Endothelial cell of umbilical vein (primary cell): ENCODE results near the gene TAF3. TPM values are rescaled to one million over a fixed set of nuclear protein-coding genes. Genes with fewer than 3 reads are reported as not detected.

Source experiments
- BruUV-seq: library from RNA; stranded (reverse); fragments of 400-500 nt; replicated peaks from 2 replicates; lab custom pipeline; 2021; lab: Mats Ljungman, UMichigan
- CTCF ChIA-PET: fragments of 300-600, 350-600 bp; sonication (Branson Sonifier 250); formaldehyde crosslinking; loops from one replicate; lab custom pipeline; 2021; ENCODE audit warnings: antibody characterized with exemption, inconsistent platforms; lab: Charles Lee
- POLR2A ChIA-PET: fragments of 300-600, 350-600 bp; sonication (Branson Sonifier 250); formaldehyde crosslinking; loops from one replicate; lab custom pipeline; 2021; ENCODE audit warnings: antibody characterized with exemption, inconsistent platforms; lab: Charles Lee
- DNase-seq: peaks from one replicate; pipeline ENCODE4 v3.0.0-alpha.2; 2011; ENCODE audit warnings: low read depth, low spot score
- FAIRE-seq: peaks from 2 replicates; lab custom pipeline; 2011; peaks lifted over from hg19 to GRCh38; lab: Jason Lieb, UNC
- H2AFZ ChIP-seq: 2 replicates; pipeline ENCODE4 v1.6.0; 2012; ENCODE audit warnings: low read depth, low read length, control low read depth, inconsistent platforms
- H3K27ac ChIP-seq: 2 replicates; pipeline ENCODE4 v1.5.1; 2011; ENCODE audit warnings: low read depth, mild to moderate bottlenecking, control low read depth, low read length, moderate library complexity; ENCODE audit not compliant: insufficient read depth
- H3K27me3 ChIP-seq, 2 experiments: 2 replicates each; pipeline versions ENCODE4 v1.6.0 to v1.6.1; 2011; ENCODE audit warnings: low read length in 2 of 2, mixed read lengths in 1 of 2; ENCODE audit not compliant: control insufficient read depth in 2 of 2, insufficient read depth in 2 of 2
- H3K36me3 ChIP-seq, 2 experiments: 2 replicates in 1 of 2; 3 replicates in 1 of 2; pipeline ENCODE4 v1.5.1; 2011; ENCODE audit warnings: low read length in 2 of 2, mild to moderate bottlenecking in 1 of 2, moderate library complexity in 1 of 2; ENCODE audit not compliant: control insufficient read depth in 2 of 2, insufficient read depth in 2 of 2; ENCODE audit errors: extremely low read depth in 1 of 2
- H3K4me1 ChIP-seq: 3 replicates; pipeline ENCODE4 v1.5.1; 2011; ENCODE audit warnings: mild to moderate bottlenecking, low read length; ENCODE audit not compliant: control insufficient read depth, insufficient read depth; ENCODE audit errors: extremely low read depth
- H3K4me2 ChIP-seq: 2 replicates; pipeline ENCODE4 v1.6.1; 2011; ENCODE audit warnings: low read length, control low read depth, mixed read lengths; ENCODE audit not compliant: insufficient read depth
- H3K4me3 ChIP-seq, 3 experiments: fragments of 200-600 bp in 1 of 3; sonication (generic), shearing (Covaris generic) in 1 of 3; replicated peaks in 1 of 3; 2 replicates each; pipeline ENCODE4 v1.5.1; 2011 to 2016; ENCODE audit warnings: control low read depth in 3 of 3, low read length in 3 of 3, mild to moderate bottlenecking in 2 of 3, inconsistent platforms in 1 of 3, low read depth in 1 of 3, moderate library complexity in 1 of 3; ENCODE audit not compliant: insufficient read depth in 1 of 3
- H3K79me2 ChIP-seq: 2 replicates; pipeline ENCODE4 v1.6.0; 2012; ENCODE audit warnings: low read length, inconsistent platforms; ENCODE audit not compliant: control insufficient read depth, insufficient read depth
- H3K9ac ChIP-seq: replicated peaks from 2 replicates; pipeline ENCODE3; 2011; ENCODE audit warnings: low read length, control low read depth; ENCODE audit not compliant: insufficient read depth; ENCODE audit errors: extremely low read depth
- H3K9me1 ChIP-seq: replicated peaks from 3 replicates; pipeline ENCODE4 v1.6.0; 2011; ENCODE audit warnings: mild to moderate bottlenecking, low read length; ENCODE audit not compliant: control insufficient read depth, insufficient read depth; ENCODE audit errors: extremely low read depth
- H3K9me3 ChIP-seq: replicated peaks from 2 replicates; pipeline ENCODE4 v1.5.1; 2012; ENCODE audit warnings: low read length, inconsistent platforms; ENCODE audit not compliant: control insufficient read depth, insufficient read depth
- H4K20me1 ChIP-seq: replicated peaks from 2 replicates; pipeline ENCODE3; 2011; ENCODE audit warnings: mild to moderate bottlenecking, low read length; ENCODE audit not compliant: control insufficient read depth, insufficient read depth; ENCODE audit errors: extremely low read depth
- EZH2 ChIP-seq: IDR thresholded peaks from 2 replicates; pipeline ENCODE4 v1.6.1; 2012; ENCODE audit warnings: borderline replicate concordance, low read depth, mild to moderate bottlenecking, moderate library complexity, low read length, inconsistent platforms; ENCODE audit not compliant: severe bottlenecking
- FOS ChIP-seq: IDR thresholded peaks from 2 replicates; pipeline ENCODE4 v1.6.1; 2011; ENCODE audit warnings: mild to moderate bottlenecking, low read length, moderate library complexity, borderline replicate concordance; ENCODE audit not compliant: insufficient read depth
- GATA2 ChIP-seq: IDR thresholded peaks from 2 replicates; pipeline ENCODE4 v1.7.0; 2011; ENCODE audit warnings: low read depth, mild to moderate bottlenecking, moderate library complexity, mixed read lengths, low read length; ENCODE audit not compliant: insufficient read length, insufficient read depth
- JUN ChIP-seq: IDR thresholded peaks from 2 replicates; pipeline ENCODE4 v1.6.1; 2011; ENCODE audit warnings: borderline replicate concordance, low read depth; ENCODE audit not compliant: insufficient read length, insufficient read depth
- MYC ChIP-seq: IDR thresholded peaks from one replicate; pipeline ENCODE4 v1.6.1; 2011; ENCODE audit warnings: mild to moderate bottlenecking, low read depth, low read length
- POLR2A ChIP-seq: IDR thresholded peaks from 2 replicates; pipeline ENCODE4 v1.6.1; 2012; ENCODE audit warnings: low read depth, mild to moderate bottlenecking, control low read depth, low read length
- POLR2AphosphoS5 ChIP-seq: IDR thresholded peaks from 2 replicates; pipeline ENCODE4 v1.6.1; 2012; ENCODE audit warnings: low read depth, mild to moderate bottlenecking, control low read depth, low read length, moderate library complexity; ENCODE audit not compliant: insufficient read depth
- dilution Hi-C: fragments of 300-500 bp; cut with MboI; formaldehyde crosslinking; loops from one replicate; pipeline ENCODE4 v1.15.0; 2019; ENCODE audit warnings: low sequenced_read_pairs; ENCODE audit not compliant: extremely low pct_ligation_motif_present
- intact Hi-C: fragments of 100-400 bp; cut with micrococcal nuclease; formaldehyde crosslinking; loops from one replicate; pipeline ENCODE4 v1.10.0; 2022
- polyA plus RNA-seq, 4 experiments: library from polyadenylated mRNA; depleted of rRNA in 3 of 4; stranded (reverse) in 3 of 4; unstranded in 1 of 4; fragments of >200 nt; gene quantifications; 2 replicates each; pipeline versions ENCODE4 v1.2.1 to v1.2.3, GENCODE V29; 2011 to 2012; ENCODE audit warnings: missing spikeins in 1 of 4
- total RNA-seq: library from RNA; stranded (reverse); gene quantifications from 2 replicates; pipeline ENCODE4 v1.2.3, GENCODE V29; 2021
- TF ChIP-seq, protein P1 (sequence below), 2 donors: IDR thresholded peaks; 1 replicate in 1 of 2; 2 replicates in 1 of 2; pipeline ENCODE4 v1.5.1; 2011; ENCODE audit warnings: low read length in 2 of 2, mild to moderate bottlenecking in 2 of 2, moderate library complexity in 2 of 2, control low read depth in 1 of 2, inconsistent platforms in 1 of 2, low read depth in 1 of 2; ENCODE audit not compliant: insufficient read depth in 1 of 2; ENCODE audit errors: extremely low read depth in 1 of 2
- TF ChIP-seq, protein P2 (sequence below): IDR thresholded peaks from 2 replicates; pipeline ENCODE4 v1.6.1; 2011; ENCODE audit not compliant: insufficient read depth, insufficient read length

Gene TAF3
- total and polyA plus RNA-seq, 2 donors (not counting 3 experiments of a cell fraction or from before 2014, with no cell fraction given), result 2.4 to 10.5 TPM

DNA sequence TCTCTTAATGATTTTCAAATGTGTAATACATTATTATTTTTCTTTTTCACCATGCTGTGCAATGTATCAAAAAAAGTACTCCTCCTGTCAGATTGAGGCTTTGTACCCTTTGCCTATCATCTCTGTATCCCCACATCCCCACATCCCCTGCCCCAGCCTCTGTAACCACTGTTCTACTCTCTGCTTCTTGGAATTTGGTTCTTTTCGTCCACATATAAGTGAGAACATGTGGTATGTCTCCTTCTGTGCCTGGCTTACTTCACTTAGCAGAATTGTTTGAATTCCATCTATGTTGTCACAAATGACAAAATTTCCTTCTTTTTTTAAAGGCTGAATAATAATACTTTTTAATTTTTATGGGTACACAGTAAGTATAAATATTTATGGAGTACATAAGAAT lies 13.8 kb downstream of the TAF3 start:
- BruUV-seq, result no TSS peak
- intact Hi-C loops, result no loop called here
- no peaks in the 10 kb centered on the region for H3K27me3 ChIP-seq
- POLR2A ChIA-PET, result no interaction called here
- no peak overlapping the region for H3K4me2 ChIP-seq
- no peaks in the 10 kb centered on the region for H3K36me3 ChIP-seq
- FAIRE-seq, result no peak
- H3K27ac ChIP-seq, result no peak overlapping the region
- no peaks in the 10 kb centered on the region for H4K20me1 ChIP-seq
- CTCF ChIA-PET, result no interaction called here
- H3K4me3 ChIP-seq, result no peak overlapping the region
- no peak for TF ChIP-seq POLR2A
- no peak for TF ChIP-seq FOS
- TF ChIP-seq, protein P1, sequence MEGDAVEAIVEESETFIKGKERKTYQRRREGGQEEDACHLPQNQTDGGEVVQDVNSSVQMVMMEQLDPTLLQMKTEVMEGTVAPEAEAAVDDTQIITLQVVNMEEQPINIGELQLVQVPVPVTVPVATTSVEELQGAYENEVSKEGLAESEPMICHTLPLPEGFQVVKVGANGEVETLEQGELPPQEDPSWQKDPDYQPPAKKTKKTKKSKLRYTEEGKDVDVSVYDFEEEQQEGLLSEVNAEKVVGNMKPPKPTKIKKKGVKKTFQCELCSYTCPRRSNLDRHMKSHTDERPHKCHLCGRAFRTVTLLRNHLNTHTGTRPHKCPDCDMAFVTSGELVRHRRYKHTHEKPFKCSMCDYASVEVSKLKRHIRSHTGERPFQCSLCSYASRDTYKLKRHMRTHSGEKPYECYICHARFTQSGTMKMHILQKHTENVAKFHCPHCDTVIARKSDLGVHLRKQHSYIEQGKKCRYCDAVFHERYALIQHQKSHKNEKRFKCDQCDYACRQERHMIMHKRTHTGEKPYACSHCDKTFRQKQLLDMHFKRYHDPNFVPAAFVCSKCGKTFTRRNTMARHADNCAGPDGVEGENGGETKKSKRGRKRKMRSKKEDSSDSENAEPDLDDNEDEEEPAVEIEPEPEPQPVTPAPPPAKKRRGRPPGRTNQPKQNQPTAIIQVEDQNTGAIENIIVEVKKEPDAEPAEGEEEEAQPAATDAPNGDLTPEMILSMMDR (IDR thresholded peaks at IDR 0.05; ENCODE audit: extremely low read depth in 1 of 2, insufficient read depth in 1 of 2, low read depth in 1 of 2, low read length in 2 of 2), result no peak
- TF ChIP-seq MYC, result no peak
- TF ChIP-seq GATA2, result no peak
- no peak for TF ChIP-seq EZH2
- TF ChIP-seq JUN, result no peak
- TF ChIP-seq POLR2AphosphoS5, result no peak
- TF ChIP-seq, protein P2, sequence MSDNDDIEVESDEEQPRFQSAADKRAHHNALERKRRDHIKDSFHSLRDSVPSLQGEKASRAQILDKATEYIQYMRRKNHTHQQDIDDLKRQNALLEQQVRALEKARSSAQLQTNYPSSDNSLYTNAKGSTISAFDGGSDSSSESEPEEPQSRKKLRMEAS, result no peak
- no peaks in the 10 kb centered on the region for H3K9me1 ChIP-seq
- no peak for DNase-seq
- H3K9me3 ChIP-seq, result no peaks in the 10 kb centered on the region
- dilution Hi-C loops, result no loop called here
- no peak overlapping the region for H2AFZ ChIP-seq
- H3K9ac ChIP-seq, result no peak overlapping the region
- no peaks in the 10 kb centered on the region for H3K4me1 ChIP-seq
- H3K79me2 ChIP-seq, result peaks cover 37% of the 10 kb centered on the region
